WTC11 (cell line): Measurements from ENCODE around the gene KAZN. TPM values are rescaled to one million over a fixed set of nuclear protein-coding genes. Genes with fewer than 3 reads are reported as not detected.

ENCODE experiments used
- ATAC-seq: fragments of 200-7000 bp; cut with Tn5 transposase; 2 replicates; pipeline ENCODE4 v1.10.0; 2021; ENCODE audit warnings: mild to moderate bottlenecking, moderate library complexity
- CTCF ChIA-PET: fragments of 300-600 bp; sonication (Branson Sonifier 250); formaldehyde crosslinking; loops from one replicate; lab custom pipeline; 2021; ENCODE audit warnings: antibody characterized with exemption; lab: Charles Lee
- POLR2A ChIA-PET: fragments of 350-600 bp; sonication (Branson Sonifier 250); formaldehyde crosslinking; loops from one replicate; lab custom pipeline; 2021; ENCODE audit warnings: antibody characterized with exemption; lab: Charles Lee
- DNase-seq: peaks from one replicate; pipeline ENCODE4 v3.0.0; 2021; ENCODE audit warnings: low spot score
- H3K27ac Mint-ChIP-seq: 2 replicates; pipeline ENCODE4 v1.8.0; 2021; ENCODE audit warnings: mixed read lengths
- H3K27me3 Mint-ChIP-seq: 2 replicates; pipeline ENCODE4 v1.8.0; 2021; ENCODE audit warnings: low read depth, mild to moderate bottlenecking, moderate library complexity, mixed read lengths
- H3K36me3 Mint-ChIP-seq: 2 replicates; pipeline ENCODE4 v1.8.0; 2021; ENCODE audit warnings: mixed read lengths
- H3K4me1 Mint-ChIP-seq: 2 replicates; pipeline ENCODE4 v1.8.0; 2022; ENCODE audit warnings: mixed read lengths
- H3K4me3 Mint-ChIP-seq: 2 replicates; pipeline ENCODE4 v1.8.0; 2021; ENCODE audit warnings: mild to moderate bottlenecking, moderate library complexity, mixed read lengths
- H3K9me3 Mint-ChIP-seq: 2 replicates; pipeline ENCODE4 v1.8.0; 2021; ENCODE audit warnings: mixed read lengths
- AR ChIP-seq: fragments of 250-450 bp; sonication (Bioruptor Pico); IDR thresholded peaks from 2 replicates; pipeline ENCODE4 v1.9.0; 2021; ENCODE audit warnings: mild to moderate bottlenecking
- ATF6 ChIP-seq: sonication (generic); formaldehyde crosslinking; IDR thresholded peaks from 2 replicates; pipeline ENCODE4 v1.8.1; 2023; ENCODE audit warnings: mild to moderate bottlenecking, missing genetic modification reagents
- CDX4 ChIP-seq: fragments of 250-450 bp; sonication (Bioruptor Pico); IDR thresholded peaks from 2 replicates; pipeline ENCODE4 v1.9.0; 2021; ENCODE audit warnings: moderate library complexity, mild to moderate bottlenecking, inconsistent platforms, borderline replicate concordance
- FOXJ3 ChIP-seq: sonication (generic); formaldehyde crosslinking; IDR thresholded peaks from 2 replicates; pipeline ENCODE4 v1.9.0; 2021; ENCODE audit warnings: missing genetic modification reagents, mild to moderate bottlenecking, borderline replicate concordance
- FOXP4 ChIP-seq: sonication (generic); formaldehyde crosslinking; IDR thresholded peaks from 2 replicates; pipeline ENCODE4 v1.8.0; 2022; ENCODE audit warnings: mild to moderate bottlenecking, missing genetic modification reagents
- MXD4 ChIP-seq: fragments of 250-450 bp; sonication (Bioruptor Pico); IDR thresholded peaks from 2 replicates; pipeline ENCODE4 v1.8.0; 2021; ENCODE audit warnings: mild to moderate bottlenecking, moderate library complexity, borderline replicate concordance
- RELA ChIP-seq: sonication (generic); formaldehyde crosslinking; IDR thresholded peaks from 2 replicates; pipeline ENCODE4 v1.8.1; 2022; ENCODE audit warnings: missing genetic modification reagents, mild to moderate bottlenecking, borderline replicate concordance
- ZSCAN18 ChIP-seq: fragments of 250-450 bp; sonication (Bioruptor Pico); IDR thresholded peaks from 2 replicates; pipeline ENCODE4 v2.1.2; 2022; ENCODE audit warnings: mild to moderate bottlenecking, moderate library complexity
- total RNA-seq: library from RNA; stranded (reverse); gene quantifications from 3 replicates; pipeline ENCODE4 v1.2.3, GENCODE V29; 2021
- TF ChIP-seq, protein P1 (sequence below): sonication (generic); formaldehyde crosslinking; IDR thresholded peaks from 2 replicates; pipeline ENCODE4 v1.8.0; 2023; ENCODE audit warnings: missing genetic modification reagents
- TF ChIP-seq, protein P2 (sequence below): sonication (generic); formaldehyde crosslinking; IDR thresholded peaks from 2 replicates; pipeline ENCODE4 v1.8.1; 2023; ENCODE audit warnings: mild to moderate bottlenecking, moderate library complexity, missing genetic modification reagents
- TF ChIP-seq, protein P3 (sequence below): fragments of 250-450 bp; sonication (Bioruptor Pico); IDR thresholded peaks from 2 replicates; pipeline ENCODE4 v1.8.0; 2021; ENCODE audit warnings: mild to moderate bottlenecking

The KAZN gene
- total RNA-seq, 1 experiment from 2014 or later: 19.9 TPM

- Mint-ChIP-seq H3K4me3 (no peak overlapping the region), H3K36me3 (peaks cover 13% of the 10 kb centered on the region), H3K9me3 (peaks cover 14% of the 10 kb centered on the region), H3K4me1 (peaks cover 15% of the 10 kb centered on the region), H3K27ac (no peak overlapping the region), H3K27me3 (peaks cover 5% of the 10 kb centered on the region)
- POLR2A ChIA-PET: no interaction called here
- DNase-seq: no peak
- TF ChIP-seq RELA (CRISPR knock-in tag) (no peak), ZSCAN18 (CRISPR knock-in tag) (no peak), FOXJ3 (CRISPR knock-in tag) (no peak), FOXP4 (CRISPR knock-in tag) (no peak), ATF6 (CRISPR knock-in tag) (no peak), CDX4 (CRISPR knock-in tag) (no peak), MXD4 (CRISPR knock-in tag) (no peak), AR (CRISPR knock-in tag) (no peak)
- TF ChIP-seq, protein P1, sequence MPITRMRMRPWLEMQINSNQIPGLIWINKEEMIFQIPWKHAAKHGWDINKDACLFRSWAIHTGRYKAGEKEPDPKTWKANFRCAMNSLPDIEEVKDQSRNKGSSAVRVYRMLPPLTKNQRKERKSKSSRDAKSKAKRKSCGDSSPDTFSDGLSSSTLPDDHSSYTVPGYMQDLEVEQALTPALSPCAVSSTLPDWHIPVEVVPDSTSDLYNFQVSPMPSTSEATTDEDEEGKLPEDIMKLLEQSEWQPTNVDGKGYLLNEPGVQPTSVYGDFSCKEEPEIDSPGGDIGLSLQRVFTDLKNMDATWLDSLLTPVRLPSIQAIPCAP: no peak
- TF ChIP-seq, protein P2, sequence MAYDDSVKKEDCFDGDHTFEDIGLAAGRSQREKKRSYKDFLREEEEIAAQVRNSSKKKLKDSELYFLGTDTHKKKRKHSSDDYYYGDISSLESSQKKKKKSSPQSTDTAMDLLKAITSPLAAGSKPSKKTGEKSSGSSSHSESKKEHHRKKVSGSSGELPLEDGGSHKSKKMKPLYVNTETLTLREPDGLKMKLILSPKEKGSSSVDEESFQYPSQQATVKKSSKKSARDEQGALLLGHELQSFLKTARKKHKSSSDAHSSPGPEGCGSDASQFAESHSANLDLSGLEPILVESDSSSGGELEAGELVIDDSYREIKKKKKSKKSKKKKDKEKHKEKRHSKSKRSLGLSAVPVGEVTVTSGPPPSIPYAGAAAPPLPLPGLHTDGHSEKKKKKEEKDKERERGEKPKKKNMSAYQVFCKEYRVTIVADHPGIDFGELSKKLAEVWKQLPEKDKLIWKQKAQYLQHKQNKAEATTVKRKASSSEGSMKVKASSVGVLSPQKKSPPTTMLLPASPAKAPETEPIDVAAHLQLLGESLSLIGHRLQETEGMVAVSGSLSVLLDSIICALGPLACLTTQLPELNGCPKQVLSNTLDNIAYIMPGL (CRISPR knock-in tag): no peak
- TF ChIP-seq, protein P3, sequence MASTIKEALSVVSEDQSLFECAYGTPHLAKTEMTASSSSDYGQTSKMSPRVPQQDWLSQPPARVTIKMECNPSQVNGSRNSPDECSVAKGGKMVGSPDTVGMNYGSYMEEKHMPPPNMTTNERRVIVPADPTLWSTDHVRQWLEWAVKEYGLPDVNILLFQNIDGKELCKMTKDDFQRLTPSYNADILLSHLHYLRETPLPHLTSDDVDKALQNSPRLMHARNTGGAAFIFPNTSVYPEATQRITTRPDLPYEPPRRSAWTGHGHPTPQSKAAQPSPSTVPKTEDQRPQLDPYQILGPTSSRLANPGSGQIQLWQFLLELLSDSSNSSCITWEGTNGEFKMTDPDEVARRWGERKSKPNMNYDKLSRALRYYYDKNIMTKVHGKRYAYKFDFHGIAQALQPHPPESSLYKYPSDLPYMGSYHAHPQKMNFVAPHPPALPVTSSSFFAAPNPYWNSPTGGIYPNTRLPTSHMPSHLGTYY (CRISPR knock-in tag): no peak
- CTCF ChIA-PET: interaction anchor here (0.6 kb wide), 1 partner anchor 198 kb away, joined by 3 read pairs; no protein-coding TSS in a partner anchor
- no peak for ATAC-seq
These were observed 526.7 kb downstream of the KAZN start for GRCh38 chr1:15125101-15125745.
